HG03520 (cell line): Measurements from ENCODE around the gene FRMPD1.
"Not testable (repeated sequence)": the region's sequence is repeated elsewhere in the genome, so short reads cannot be mapped to it uniquely, and the experiment has no call there.

Experiments used
- ATAC-seq: cut with Tn5 transposase; IDR thresholded peaks from one replicate; pipeline ENCODE4 v1.9.1; 2021; ENCODE audit warnings: mild to moderate bottlenecking, moderate library complexity; ENCODE audit not compliant: unreplicated experiment

FRMPD1 gene

DNA sequence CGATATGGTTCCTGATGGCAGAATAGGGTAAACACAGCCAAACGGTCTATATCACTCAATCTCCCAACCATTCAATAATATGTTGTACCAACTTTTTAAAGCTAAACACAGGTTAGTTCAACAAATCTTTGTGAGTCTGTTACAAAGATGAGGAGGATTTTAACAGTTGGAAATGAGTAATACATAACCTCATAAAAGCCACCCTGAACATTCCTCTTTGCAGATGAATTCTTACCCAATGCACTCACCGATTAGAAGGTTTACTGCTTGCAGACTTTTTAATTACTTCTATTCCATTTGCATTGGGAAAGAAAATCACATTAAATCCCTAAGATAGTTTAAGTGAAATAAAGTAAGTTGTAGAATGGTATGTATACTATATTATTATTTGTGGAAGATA lies 79.5 kb downstream of the FRMPD1 start:
- ATAC-seq: no peak

DNA sequence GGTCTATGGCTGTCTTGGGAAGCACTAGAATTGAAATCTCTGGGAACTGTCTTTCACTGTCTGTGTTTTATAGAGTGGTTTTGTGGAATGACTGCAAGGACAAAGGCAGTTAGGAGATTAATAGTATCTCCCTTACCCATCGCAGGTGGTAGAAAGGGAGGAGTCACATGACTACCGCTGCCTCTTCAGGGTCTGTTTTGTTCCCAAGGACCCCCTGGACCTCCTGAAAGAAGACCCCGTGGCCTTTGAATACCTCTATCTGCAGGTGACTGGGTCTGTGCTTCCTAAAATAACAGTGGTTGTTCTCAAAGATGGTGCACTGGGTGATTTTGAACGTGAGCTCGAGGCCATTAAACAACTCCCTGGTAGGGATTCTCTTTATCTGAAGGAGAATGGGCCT lies 80.1 kb downstream of the FRMPD1 start:
- ATAC-seq: no peak

- ATAC-seq: no peak
Measured at GRCh38 chr9:37732086-37732741, 81.5 kb downstream of the FRMPD1 start.

DNA sequence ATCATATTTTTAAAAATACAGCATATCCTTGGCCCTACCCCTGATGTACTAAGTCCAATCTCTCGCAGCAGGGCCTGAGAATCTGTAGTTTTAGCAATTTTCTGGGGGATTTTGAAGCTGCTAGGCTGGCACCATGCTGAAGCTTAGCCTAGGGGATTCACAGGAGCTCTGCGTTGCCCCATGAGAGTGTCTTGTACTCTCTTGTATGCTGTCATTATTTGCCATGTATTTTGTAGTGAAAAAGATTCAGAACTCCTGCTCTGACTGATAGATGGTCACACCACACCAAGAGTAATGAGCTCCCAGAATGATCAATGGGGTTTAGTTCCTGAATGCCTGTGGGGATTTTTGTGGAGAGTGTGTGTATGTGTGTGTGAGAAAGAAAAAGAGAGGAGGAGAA lies 82.2 kb downstream of the FRMPD1 start:
- ATAC-seq: no peak

DNA sequence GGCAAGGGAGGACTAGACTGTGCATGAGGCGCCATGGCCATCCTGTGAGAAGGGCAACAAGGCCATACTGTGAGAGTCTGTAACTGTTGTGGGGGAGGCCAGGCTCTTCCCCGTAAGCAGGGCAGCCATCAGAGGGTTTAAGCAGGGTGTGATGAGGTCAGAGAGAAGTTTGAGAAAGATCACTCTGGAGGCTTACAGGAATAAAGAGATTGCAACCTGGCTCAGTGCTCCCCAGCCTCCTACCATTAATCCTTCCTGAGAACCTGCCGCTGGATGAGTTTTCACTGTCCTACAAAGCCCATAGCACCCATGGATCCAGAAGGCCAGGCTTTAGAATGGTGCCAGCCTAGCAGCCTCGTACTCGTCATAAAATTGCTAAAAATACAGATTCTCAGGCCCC lies 88.5 kb downstream of the FRMPD1 start:
- no peak for ATAC-seq

GRCh38 chr9:37740128-37740527 lies 89.4 kb downstream of the FRMPD1 start:
- no peak for ATAC-seq

DNA sequence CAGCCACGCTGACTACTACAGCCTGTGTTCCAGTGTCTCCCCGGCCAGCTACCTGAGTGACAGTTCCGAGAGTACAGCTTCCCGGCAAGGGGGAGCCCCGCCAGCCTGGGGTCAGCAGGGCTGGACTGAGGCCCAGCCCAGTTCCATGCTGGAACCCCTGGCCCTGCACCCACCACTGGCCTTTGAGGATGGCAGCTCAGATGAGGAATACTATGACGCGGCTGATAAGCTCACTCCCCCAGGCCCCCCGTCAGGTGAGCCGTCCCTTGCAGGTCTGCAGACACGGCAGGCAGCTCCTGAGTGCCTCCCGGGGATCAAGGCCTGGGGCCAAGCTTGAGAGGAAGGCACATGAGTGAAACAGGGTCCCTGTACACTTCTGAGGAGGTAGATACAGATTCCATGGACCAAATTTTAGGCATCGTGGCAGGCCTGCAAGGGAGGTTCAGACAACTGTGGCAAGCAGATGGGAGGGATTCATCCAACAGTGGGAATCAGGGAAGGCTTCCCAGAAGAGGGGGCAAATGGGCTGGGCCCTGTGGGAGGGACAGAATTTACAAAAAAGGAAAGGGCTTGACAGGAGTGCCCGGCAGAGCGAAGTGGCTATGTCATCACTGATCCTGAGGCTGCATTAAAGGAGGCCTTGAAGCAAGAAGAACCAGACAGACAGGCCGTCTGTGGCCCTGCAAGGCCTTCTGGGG lies 90.0 kb downstream of the FRMPD1 start:
- no peak for ATAC-seq

DNA sequence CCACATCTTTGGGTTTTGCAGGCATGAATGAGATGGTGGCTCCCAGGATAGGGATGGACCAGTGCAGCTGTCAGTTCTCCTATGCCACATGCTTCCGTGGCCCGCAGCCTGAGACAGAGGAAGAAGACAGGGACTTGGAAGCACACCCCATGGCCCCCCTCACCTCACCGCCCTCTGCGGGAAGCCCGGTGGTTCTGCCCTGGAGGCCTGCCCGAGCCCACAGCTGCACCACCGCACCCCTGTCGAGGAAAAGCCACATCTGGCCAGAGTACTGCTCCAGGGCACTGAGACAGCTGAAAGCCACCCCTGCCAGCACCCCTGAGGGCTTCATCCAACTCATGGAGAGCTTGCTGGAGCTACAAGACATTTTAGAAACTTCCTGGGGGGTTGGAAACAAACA lies 95.2 kb downstream of the FRMPD1 start:
- ATAC-seq: no peak

DNA sequence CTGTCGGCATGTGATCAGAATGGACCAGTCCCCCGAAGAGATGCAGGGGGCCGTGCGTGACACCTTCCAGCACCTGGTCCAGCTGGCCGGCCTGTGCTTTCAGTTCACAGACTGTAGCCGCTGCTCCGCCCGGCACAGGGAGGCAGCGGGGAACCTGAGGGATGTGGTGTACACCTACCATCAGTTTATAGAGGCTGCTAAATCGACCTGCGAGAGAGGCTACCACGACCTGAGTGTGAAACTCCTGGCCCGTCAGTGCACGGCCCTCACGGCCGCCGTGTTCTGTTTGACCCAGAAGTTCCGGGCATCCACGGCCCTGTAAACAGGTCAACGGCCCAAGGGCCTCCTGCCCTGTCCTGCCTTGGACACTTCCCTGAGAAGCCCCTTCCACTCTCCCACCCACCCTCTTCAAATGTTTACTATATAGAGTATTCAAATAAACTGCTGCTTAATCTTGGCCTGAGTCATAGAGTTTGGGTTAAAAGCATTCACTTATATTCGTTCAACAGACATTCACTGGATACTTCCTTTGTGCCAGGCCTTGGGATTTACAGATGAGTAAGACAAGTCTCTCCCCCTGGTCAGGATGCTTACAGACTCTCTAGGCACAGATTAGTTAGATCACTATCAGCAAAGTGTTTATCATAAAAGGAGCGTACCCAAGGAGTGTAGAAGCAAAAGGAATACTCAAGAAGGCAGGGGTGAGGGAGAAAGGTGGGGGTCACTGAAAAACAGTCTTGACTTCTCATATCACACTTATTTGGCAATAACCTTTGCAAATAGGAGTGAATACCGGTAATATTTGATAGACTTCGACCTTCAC lies 95.9 kb downstream of the FRMPD1 start:
- no peak for ATAC-seq

DNA sequence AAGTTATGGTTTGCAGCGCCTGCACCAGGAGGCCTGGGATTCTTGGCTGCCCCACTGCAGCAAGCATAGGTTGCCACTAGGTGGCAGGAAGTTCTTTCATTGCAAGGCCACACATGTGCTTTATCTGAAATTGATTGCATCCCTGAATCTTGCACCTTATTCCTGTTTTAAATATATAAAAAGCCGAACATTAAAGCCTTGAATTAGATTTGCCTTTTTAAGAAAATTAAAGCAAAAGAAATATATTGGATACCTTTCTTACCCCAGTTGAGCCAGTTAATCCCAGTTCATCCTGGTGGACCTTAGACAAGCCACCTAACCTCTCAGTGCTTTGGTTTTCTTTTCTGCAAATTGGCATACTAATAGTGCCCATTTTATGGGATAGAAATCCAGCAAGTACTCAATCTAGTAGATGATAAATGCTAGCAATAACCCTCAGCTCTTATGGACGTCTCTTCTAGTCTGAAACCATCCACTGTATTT lies 96.6 kb downstream of the FRMPD1 start:
- peak; percentile 67 for ATAC-seq

GRCh38 chr9:37749129-37749528 lies 98.4 kb downstream of the FRMPD1 start:
- no peak for ATAC-seq

GRCh38 chr9:37751186-37751585 lies 100.4 kb downstream of the FRMPD1 start:
- ATAC-seq: no peak

DNA sequence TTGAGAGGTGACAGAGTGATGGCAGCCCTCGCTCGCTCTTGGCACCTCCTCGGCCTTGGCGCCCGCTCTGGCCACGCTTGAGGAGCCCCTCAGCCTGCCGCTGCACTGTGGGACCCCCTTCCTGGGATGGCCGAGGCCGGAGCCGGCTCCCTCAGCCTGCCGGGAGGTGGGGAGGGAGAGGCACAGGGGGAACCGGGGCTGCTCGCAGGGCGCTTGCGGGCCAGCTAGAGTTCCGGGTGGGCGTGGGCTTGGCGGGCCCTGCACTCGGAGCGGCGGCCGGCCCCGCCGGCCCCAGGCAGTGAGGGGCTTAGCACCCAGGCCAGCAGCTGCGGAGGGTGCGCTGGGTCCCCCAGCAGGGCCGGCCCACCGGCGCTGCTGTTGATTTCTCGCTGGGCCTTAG lies 101.0 kb downstream of the FRMPD1 start:
- not testable (repeated sequence) for ATAC-seq

- ATAC-seq: not testable (repeated sequence)
Measured at GRCh38 chr9:37752112-37752511, 101.4 kb downstream of the FRMPD1 start.

GRCh38 chr9:37752642-37753488 lies 102.1 kb downstream of the FRMPD1 start:
- ATAC-seq: no peak

- peak; percentile 67 for ATAC-seq
Measured at GRCh38 chr9:37753489-37754190, 102.9 kb downstream of the FRMPD1 start, which contains the start of gene TRMT10B. Gene TRMT10B, plus strand, starts transcription at chr9:37753805. Its CDS starts 8,127 bp downstream, at chr9:37761932.

DNA sequence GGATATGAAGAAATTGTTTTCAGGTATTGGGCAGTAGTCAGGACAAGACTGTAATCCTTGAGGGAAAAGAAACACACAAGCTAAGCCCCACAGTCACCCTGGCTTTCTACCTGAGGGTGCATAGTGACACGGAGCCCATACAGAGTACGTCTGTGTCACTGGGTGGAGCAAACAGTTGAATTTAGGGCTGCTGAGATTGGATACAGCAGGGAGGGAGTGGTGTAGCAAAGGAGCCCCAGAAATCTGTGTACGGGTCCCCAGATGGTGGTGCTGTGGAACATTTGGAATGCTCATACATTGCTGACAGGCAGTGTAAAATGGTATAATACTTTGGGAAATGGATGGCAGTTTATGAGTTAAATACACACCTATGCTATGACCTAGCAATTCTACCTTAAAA lies 108.0 kb downstream of the FRMPD1 start:
- ATAC-seq: no peak

DNA sequence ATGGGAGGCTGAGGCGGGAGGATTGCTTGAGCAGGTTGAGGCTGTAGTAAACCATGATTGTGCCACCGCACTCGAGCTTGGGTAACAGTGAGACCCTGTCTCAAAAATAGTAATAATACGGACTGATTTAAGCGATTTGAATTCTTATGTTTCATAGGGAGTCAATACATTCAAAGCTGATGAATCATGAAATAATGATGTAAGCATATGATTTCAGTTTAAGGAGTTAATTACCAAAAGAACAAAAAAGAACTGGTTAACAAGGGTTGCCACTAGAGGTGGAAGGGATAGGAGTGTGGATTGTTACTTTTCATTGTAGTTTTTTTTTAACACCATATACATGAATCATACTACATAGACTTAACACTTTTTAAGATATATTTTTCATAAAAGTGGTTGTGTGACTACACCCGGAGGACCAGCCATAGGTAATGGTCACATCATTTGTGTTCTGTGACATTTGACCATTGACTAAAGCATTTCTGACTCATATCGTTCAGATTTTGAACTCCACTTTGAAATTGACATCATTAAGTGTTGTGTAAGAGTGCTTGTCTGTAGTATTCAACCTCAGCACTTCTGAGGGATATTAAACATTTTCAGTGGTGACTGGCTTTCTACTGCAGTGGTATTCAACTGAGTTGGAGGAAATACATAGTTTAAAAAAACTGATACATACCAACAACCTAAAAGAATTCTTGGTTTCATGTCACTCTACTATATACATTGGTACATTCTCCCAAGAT lies 109.8 kb downstream of the FRMPD1 start:
- no peak for ATAC-seq

DNA sequence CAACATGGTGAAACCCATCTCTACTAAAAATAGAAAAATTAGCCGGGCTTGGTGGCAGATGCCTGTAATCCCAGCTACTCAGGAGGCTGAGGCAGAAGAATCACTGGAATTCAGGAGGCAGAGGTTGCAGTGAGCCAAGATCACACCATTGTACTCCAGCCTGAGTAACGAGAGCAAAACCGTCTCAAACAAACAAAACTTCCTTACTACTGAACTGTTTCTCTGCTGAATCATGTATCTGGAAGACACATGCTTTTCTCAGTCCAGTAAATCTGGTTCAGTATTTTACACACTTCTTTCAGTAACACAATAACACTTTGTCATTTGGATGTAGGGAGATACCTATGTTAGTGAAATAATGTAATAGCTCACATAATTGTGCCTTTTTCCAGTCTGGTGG lies 110.8 kb downstream of the FRMPD1 start:
- ATAC-seq: no peak
